Trophoblast cell (in vitro differentiated cells and primary cell): ENCODE results near the gene KANK3.

Experiments used
- DNase-seq, 2 donors: peaks; one replicate each; pipeline ENCODE4 v3.0.0-alpha.2; 2016
- H2AFZ ChIP-seq: 2 replicates; pipeline ENCODE4 v1.6.1; 2013; ENCODE audit warnings: low read length, moderate library complexity, mild to moderate bottlenecking; ENCODE audit not compliant: insufficient read depth, poor library complexity
- H2AK5ac ChIP-seq: 2 replicates; pipeline ENCODE4 v1.6.1; 2013; ENCODE audit warnings: mild to moderate bottlenecking, low read length
- H2BK120ac ChIP-seq: 2 replicates; pipeline ENCODE4 v1.6.1; 2013; ENCODE audit warnings: low read length, mild to moderate bottlenecking, moderate library complexity; ENCODE audit not compliant: insufficient read depth, poor library complexity
- H2BK12ac ChIP-seq: 2 replicates; pipeline ENCODE4 v1.6.1; 2013; ENCODE audit warnings: mild to moderate bottlenecking, low read length, moderate library complexity
- H2BK5ac ChIP-seq: 2 replicates; pipeline ENCODE4 v1.6.1; 2013; ENCODE audit warnings: low read length, low read depth, moderate library complexity, mild to moderate bottlenecking; ENCODE audit not compliant: poor library complexity
- H3K14ac ChIP-seq: 2 replicates; pipeline ENCODE4 v1.6.1; 2013; ENCODE audit warnings: mild to moderate bottlenecking, low read length
- H3K18ac ChIP-seq: 2 replicates; pipeline ENCODE4 v1.6.1; 2013; ENCODE audit warnings: mild to moderate bottlenecking, low read length
- H3K23ac ChIP-seq: 2 replicates; pipeline ENCODE4 v1.6.1; 2013; ENCODE audit warnings: low read length
- H3K27ac ChIP-seq: 2 replicates; pipeline ENCODE4 v1.5.1; 2013; ENCODE audit warnings: low read depth, mild to moderate bottlenecking, inconsistent platforms, low read length, moderate library complexity
- H3K27me3 ChIP-seq: 2 replicates; pipeline ENCODE4 v1.6.1; 2013; ENCODE audit warnings: inconsistent platforms, mild to moderate bottlenecking, low read length, moderate library complexity; ENCODE audit not compliant: insufficient read depth
- H3K36me3 ChIP-seq, 2 experiments: 1 replicate in 1 of 2; 2 replicates in 1 of 2; pipeline ENCODE4 v1.6.1; 2013; ENCODE audit warnings: low read length in 2 of 2, mild to moderate bottlenecking in 2 of 2, moderate library complexity in 1 of 2; ENCODE audit not compliant: insufficient read depth in 2 of 2, control insufficient read depth in 1 of 2
- H3K4ac ChIP-seq: 2 replicates; pipeline ENCODE4 v1.6.1; 2013; ENCODE audit warnings: low read depth, mild to moderate bottlenecking, low read length, moderate library complexity
- H3K4me1 ChIP-seq, 2 experiments: 1 replicate in 1 of 2; 2 replicates in 1 of 2; pipeline ENCODE4 v1.6.1; 2013; ENCODE audit warnings: low read length in 2 of 2, mild to moderate bottlenecking in 2 of 2, moderate library complexity in 1 of 2; ENCODE audit not compliant: insufficient read depth in 2 of 2, control insufficient read depth in 1 of 2
- H3K4me2 ChIP-seq: 2 replicates; pipeline ENCODE4 v1.6.1; 2013; ENCODE audit warnings: inconsistent platforms, mild to moderate bottlenecking, low read length, moderate library complexity
- H3K4me3 ChIP-seq: 2 replicates; pipeline ENCODE4 v1.5.1; 2013; ENCODE audit warnings: mild to moderate bottlenecking, low read depth, low read length, inconsistent platforms
- H3K79me1 ChIP-seq: one replicate; pipeline ENCODE4 v1.6.1; 2013; ENCODE audit warnings: low read length
- H3K79me2 ChIP-seq: 2 replicates; pipeline ENCODE4 v1.6.1; 2013; ENCODE audit warnings: low read length, mild to moderate bottlenecking; ENCODE audit not compliant: control insufficient read depth, insufficient read depth, poor library complexity
- H3K9ac ChIP-seq: 2 replicates; pipeline ENCODE4 v1.6.1; 2013; ENCODE audit warnings: mild to moderate bottlenecking, low read length
- H3K9me3 ChIP-seq: 2 replicates; pipeline ENCODE4 v1.6.1; 2013; ENCODE audit warnings: low read depth, mild to moderate bottlenecking, control low read depth, inconsistent platforms, low read length; ENCODE audit not compliant: insufficient read depth
- H4K12ac ChIP-seq: 2 replicates; pipeline ENCODE4 v1.6.1; 2013; ENCODE audit warnings: low read depth, mild to moderate bottlenecking, low read length, moderate library complexity
- H4K8ac ChIP-seq: 2 replicates; pipeline ENCODE4 v1.6.1; 2013; ENCODE audit warnings: low read depth, mild to moderate bottlenecking, low read length, moderate library complexity
- H4K91ac ChIP-seq: one replicate; pipeline ENCODE4 v1.6.1; 2013; ENCODE audit warnings: low read depth, mild to moderate bottlenecking, low read length, moderate library complexity
- WGBS: extraction: QIAGEN DNeasy Blood & Tissue Kit; methylation state at CpG from one replicate; pipeline ENCODE4 v1.1.7; 2013; ENCODE audit warnings: missing lambda C conversion rate; ENCODE audit not compliant: insufficient read length, insufficient coverage; ENCODE audit errors: extremely low coverage; 5-methylcytosine and 5-hydroxymethylcytosine counted together

Gene KANK3

DNA sequence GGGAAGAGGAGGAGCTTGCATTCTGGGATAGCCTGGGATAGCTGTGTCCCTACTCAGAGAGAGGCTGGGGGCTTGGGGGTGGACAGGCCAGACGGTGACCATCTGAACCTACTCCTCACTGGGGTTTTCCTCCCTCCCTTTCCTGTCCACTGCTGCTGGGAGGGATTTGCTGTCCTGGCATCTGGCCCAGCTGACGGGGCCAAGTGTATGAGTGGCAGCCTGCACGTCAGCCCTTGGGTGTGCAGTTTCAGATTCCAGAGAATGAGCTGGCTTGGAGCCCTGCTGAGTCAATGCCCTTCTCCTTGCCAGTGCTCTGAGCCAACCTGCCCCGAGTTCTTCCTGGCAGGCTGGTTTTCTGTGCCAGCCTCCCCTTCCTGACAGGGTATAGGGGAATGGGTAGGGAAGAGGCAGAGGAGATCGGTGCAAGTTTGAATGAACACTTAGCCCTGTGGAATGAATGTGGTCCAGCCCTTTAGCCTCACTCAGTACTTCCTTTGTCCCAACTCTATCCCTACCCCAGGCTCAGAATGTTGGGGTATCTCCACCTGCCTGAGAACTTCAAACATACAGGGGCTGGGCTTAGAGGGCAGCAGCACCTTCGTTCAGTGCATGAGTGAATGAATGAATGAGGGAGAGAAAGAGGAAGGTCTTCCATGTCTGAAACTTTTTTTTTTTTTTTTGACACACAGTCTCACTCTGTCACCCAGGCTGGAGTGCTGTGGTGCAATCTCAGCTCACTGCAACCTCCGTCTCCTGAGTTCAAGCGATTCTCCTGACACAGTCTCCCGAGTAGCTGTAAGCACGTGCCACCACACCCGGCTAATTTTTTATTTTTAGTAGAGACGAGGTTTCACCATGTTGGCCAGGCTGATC lies 19.1 kb upstream of the KANK3 start:
- peak overlapping the region; percentile 4 for H2BK12ac ChIP-seq
- no peak overlapping the region for H4K91ac ChIP-seq
- no peak overlapping the region for H3K14ac ChIP-seq
- H2AK5ac ChIP-seq = no peak overlapping the region
- DNase-seq = peak; percentile 94 to 95
- H3K23ac ChIP-seq = no peak overlapping the region
- H3K27me3 ChIP-seq = peaks cover 6% of the 10 kb centered on the region
- H4K8ac ChIP-seq = no peak overlapping the region
- H3K4ac ChIP-seq = no peak overlapping the region
- no peak overlapping the region for H2BK120ac ChIP-seq
- no peak overlapping the region for H4K12ac ChIP-seq
- WGBS = no CpG with 5 or more reads among the region's 12 CpGs
- H3K4me2 ChIP-seq = no peak overlapping the region
- no peaks in the 10 kb centered on the region for H3K36me3 ChIP-seq
- peaks cover 13% of the 10 kb centered on the region for H3K9me3 ChIP-seq
- peaks cover 9% of the 10 kb centered on the region for H3K79me1 ChIP-seq
- no peak overlapping the region for H2BK5ac ChIP-seq
- H3K27ac ChIP-seq = no peak overlapping the region
- no peak overlapping the region for H3K18ac ChIP-seq
- H2AFZ ChIP-seq = no peak overlapping the region
- H3K4me1 ChIP-seq = peaks cover 9 to 13% of the 10 kb centered on the region in 2 experiments
- no peak overlapping the region for H3K4me3 ChIP-seq
- H3K79me2 ChIP-seq = peaks cover 3% of the 10 kb centered on the region
- no peak overlapping the region for H3K9ac ChIP-seq

DNA sequence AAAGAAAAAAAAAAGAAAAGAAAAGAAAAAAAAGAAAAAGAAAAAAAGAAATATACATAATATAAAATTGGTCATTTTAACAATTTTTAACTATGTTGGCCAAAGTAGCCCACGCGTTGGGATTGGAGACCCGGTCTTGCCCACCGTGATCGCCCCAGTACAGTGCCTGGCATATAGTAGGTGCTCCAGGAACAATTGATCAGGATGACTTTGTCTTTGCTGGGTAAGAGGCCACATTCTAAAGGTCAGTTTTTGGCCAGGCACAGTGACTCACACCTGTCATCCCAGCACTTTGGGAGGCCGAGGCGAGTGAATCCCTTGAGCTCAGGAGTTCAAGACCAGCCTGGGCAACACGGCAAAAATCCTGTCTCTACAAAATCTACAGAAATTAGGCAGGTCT lies 17.1 kb upstream of the KANK3 start:
- H3K14ac ChIP-seq = no peak overlapping the region
- no peak overlapping the region for H2BK5ac ChIP-seq
- H3K79me1 ChIP-seq = peaks cover 6% of the 10 kb centered on the region
- H3K4me2 ChIP-seq = no peak overlapping the region
- no peak overlapping the region for H3K23ac ChIP-seq
- peaks cover 5 to 10% of the 10 kb centered on the region in 2 experiments for H3K4me1 ChIP-seq
- no peak for DNase-seq
- no peak overlapping the region for H2AFZ ChIP-seq
- no peak overlapping the region for H3K18ac ChIP-seq
- no peak overlapping the region for H4K8ac ChIP-seq
- H3K27me3 ChIP-seq = peaks cover 6% of the 10 kb centered on the region
- no peak overlapping the region for H3K27ac ChIP-seq
- H2BK120ac ChIP-seq = no peak overlapping the region
- no peak overlapping the region for H2BK12ac ChIP-seq
- no peaks in the 10 kb centered on the region for H3K36me3 ChIP-seq
- no peak overlapping the region for H3K4ac ChIP-seq
- no peak overlapping the region for H4K12ac ChIP-seq
- WGBS = no CpG with 5 or more reads among the region's 8 CpGs
- no peaks in the 10 kb centered on the region for H3K79me2 ChIP-seq
- H3K9me3 ChIP-seq = peaks cover 6% of the 10 kb centered on the region
- H3K4me3 ChIP-seq = no peak overlapping the region
- H4K91ac ChIP-seq = no peak overlapping the region
- no peak overlapping the region for H2AK5ac ChIP-seq
- no peak overlapping the region for H3K9ac ChIP-seq

DNA sequence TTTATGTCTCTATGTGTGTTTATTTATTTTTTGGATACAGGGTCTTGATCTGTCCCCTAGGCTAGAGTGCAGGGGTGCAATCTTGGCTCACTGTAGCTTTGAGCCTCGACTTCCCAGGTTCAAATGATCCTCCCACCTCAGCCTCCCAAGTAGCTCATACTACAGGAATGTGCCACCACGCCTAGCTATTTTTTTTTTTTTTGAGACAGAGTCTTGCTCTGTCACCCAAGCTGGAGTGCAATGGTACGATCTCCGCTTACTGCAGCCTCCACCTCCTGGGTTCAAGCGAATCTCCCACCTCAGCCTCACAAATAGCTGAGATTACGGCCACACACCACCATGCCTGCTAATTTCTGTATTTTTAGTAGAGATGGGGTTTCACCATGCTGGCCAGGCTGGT lies 15.9 kb upstream of the KANK3 start:
- H3K79me2 ChIP-seq = no peaks in the 10 kb centered on the region
- no peak overlapping the region for H3K18ac ChIP-seq
- no peak overlapping the region for H3K4me2 ChIP-seq
- H2BK5ac ChIP-seq = no peak overlapping the region
- no peak overlapping the region for H2BK12ac ChIP-seq
- no peak overlapping the region for H3K27ac ChIP-seq
- H4K91ac ChIP-seq = no peak overlapping the region
- no peak overlapping the region for H3K14ac ChIP-seq
- H4K12ac ChIP-seq = no peak overlapping the region
- no peak overlapping the region for H4K8ac ChIP-seq
- peaks cover 1% of the 10 kb centered on the region for H3K9me3 ChIP-seq
- H3K4ac ChIP-seq = no peak overlapping the region
- no peak overlapping the region for H2BK120ac ChIP-seq
- H3K27me3 ChIP-seq = peaks cover 2% of the 10 kb centered on the region
- no peak overlapping the region for H3K23ac ChIP-seq
- peak in 1 of 2 donors; percentile 25 for DNase-seq
- WGBS = no CpG with 5 or more reads among the region's 6 CpGs
- no peaks in the 10 kb centered on the region for H3K36me3 ChIP-seq
- no peak overlapping the region for H3K4me3 ChIP-seq
- peaks cover 5 to 7% of the 10 kb centered on the region in 2 experiments for H3K4me1 ChIP-seq
- H2AFZ ChIP-seq = no peak overlapping the region
- H3K79me1 ChIP-seq = peaks cover 4% of the 10 kb centered on the region
- H3K9ac ChIP-seq = no peak overlapping the region
- H2AK5ac ChIP-seq = no peak overlapping the region

DNA sequence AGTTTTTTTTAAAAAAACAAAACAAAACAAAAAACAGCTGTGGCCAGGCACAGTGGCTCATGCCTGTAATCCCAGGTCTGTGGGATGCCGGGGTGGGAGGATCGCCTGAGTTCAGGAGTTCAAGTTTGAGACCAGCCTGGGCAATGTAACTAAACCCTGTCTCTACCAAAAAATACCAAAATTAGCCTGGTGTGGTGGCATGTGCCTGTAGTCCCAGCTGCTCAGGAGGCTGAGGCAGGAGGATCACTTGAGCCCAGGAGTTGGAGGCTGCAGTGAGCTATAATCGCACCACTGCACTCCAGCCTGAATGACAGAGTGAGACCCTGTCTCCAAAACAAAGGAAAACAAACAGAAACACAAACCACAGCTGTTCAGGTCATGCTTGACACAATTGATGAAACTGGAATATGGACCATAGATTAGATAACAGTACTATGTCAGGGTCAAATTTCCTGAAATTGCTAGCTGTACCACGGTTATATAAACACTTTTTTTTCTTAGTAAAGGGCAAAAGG lies 14.0 kb upstream of the KANK3 start:
- Histone ChIP-seq H3K23ac (no peak overlapping the region), H4K91ac (no peak overlapping the region)
- no CpG with 5 or more reads among the region's 4 CpGs for WGBS

More for the DNA sequence above, 14.0 kb upstream of the KANK3 start:
- no peak overlapping the region for H3K4ac ChIP-seq
- H3K9me3 ChIP-seq = peaks cover 1% of the 10 kb centered on the region
- no peak overlapping the region for H4K8ac ChIP-seq
- no peak overlapping the region for H3K9ac ChIP-seq
- H4K12ac ChIP-seq = no peak overlapping the region
- peaks cover under 1 to 4% of the 10 kb centered on the region in 2 experiments for H3K4me1 ChIP-seq
- H3K27ac ChIP-seq = no peak overlapping the region
- no peak overlapping the region for H2BK5ac ChIP-seq
- H3K79me1 ChIP-seq = peaks cover 2% of the 10 kb centered on the region
- H3K27me3 ChIP-seq = no peaks in the 10 kb centered on the region
- H2AK5ac ChIP-seq = no peak overlapping the region
- H3K4me2 ChIP-seq = no peak overlapping the region
- DNase-seq = peak in 1 of 2 donors; percentile 58
- H2BK12ac ChIP-seq = no peak overlapping the region
- H3K79me2 ChIP-seq = no peaks in the 10 kb centered on the region
- H3K4me3 ChIP-seq = no peak overlapping the region
- H3K14ac ChIP-seq = no peak overlapping the region
- no peak overlapping the region for H2BK120ac ChIP-seq
- no peak overlapping the region for H2AFZ ChIP-seq
- H3K18ac ChIP-seq = no peak overlapping the region
- no peaks in the 10 kb centered on the region for H3K36me3 ChIP-seq
